Duodenal mucosa (tissue), 2 donors: ENCODE data around the gene SERPINA3.

Experiments used
- H3K27ac ChIP-seq: one replicate; pipeline ENCODE4 v1.7.0; 2013; ENCODE audit warnings: low read depth, low read length
- H3K27me3 ChIP-seq, 2 donors: one replicate each; pipeline ENCODE4 v1.7.0; 2013; ENCODE audit warnings: low read length in 2 of 2, control low read depth in 1 of 2; ENCODE audit not compliant: insufficient read depth in 2 of 2, control insufficient read depth in 1 of 2
- H3K36me3 ChIP-seq, 2 donors: one replicate each; pipeline ENCODE4 v1.7.0; 2013; ENCODE audit warnings: low read length in 2 of 2, control low read depth in 1 of 2; ENCODE audit not compliant: insufficient read depth in 2 of 2, control insufficient read depth in 1 of 2
- H3K4me1 ChIP-seq, 2 donors: one replicate each; pipeline ENCODE4 v1.7.0; 2013; ENCODE audit warnings: low read length in 2 of 2, control low read depth in 1 of 2; ENCODE audit not compliant: insufficient read depth in 2 of 2, control insufficient read depth in 1 of 2
- H3K4me3 ChIP-seq, 2 donors: one replicate each; pipeline ENCODE4 v1.7.0; 2013; ENCODE audit warnings: low read length in 2 of 2, low read depth in 1 of 2
- H3K9ac ChIP-seq, 2 donors: one replicate each; pipeline ENCODE4 v1.7.0; 2013; ENCODE audit warnings: low read length in 2 of 2, low read depth in 1 of 2
- H3K9me3 ChIP-seq, 2 donors: one replicate each; pipeline ENCODE4 v1.7.0; 2013; ENCODE audit warnings: low read length in 2 of 2, control low read depth in 1 of 2; ENCODE audit not compliant: control insufficient read depth in 1 of 2

SERPINA3 gene

DNA sequence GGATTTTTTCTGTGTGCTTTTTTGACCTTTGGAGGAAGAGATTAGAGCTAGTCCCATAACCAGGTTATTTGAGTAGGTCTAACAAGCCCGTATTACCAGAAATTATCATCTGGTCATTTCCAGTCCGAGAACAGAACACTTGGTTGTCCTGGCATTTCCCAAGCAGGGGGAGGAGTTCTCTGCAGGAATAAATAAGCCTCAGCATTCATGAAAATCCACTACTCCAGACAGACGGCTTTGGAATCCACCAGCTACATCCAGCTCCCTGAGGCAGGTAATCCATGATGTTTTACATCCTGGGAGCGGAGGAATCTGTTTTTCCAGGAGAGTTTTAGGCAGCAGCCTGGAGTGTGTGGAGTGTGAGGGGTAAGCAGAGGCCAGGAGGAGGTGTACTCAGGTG lies at the start of gene SERPINA3:
TSS of gene SERPINA3 (plus strand) at position 218 of the 400 bp plus-strand sequence. CDS start 2,051 bp downstream, outside the sequence.
- Histone ChIP-seq H3K27ac (no peak within 1 kb of the TSS), H3K27me3 (no peaks in the 10 kb centered on the region), H3K4me1 (no peaks in the 10 kb centered on the region), H3K9me3 (peaks cover under 1 to 3% of the 10 kb centered on the region in 2 donors), H3K4me3 (no peak within 1 kb of the TSS), H3K9ac (no peak within 1 kb of the TSS), H3K36me3 (no peaks in the 10 kb centered on the region)

DNA sequence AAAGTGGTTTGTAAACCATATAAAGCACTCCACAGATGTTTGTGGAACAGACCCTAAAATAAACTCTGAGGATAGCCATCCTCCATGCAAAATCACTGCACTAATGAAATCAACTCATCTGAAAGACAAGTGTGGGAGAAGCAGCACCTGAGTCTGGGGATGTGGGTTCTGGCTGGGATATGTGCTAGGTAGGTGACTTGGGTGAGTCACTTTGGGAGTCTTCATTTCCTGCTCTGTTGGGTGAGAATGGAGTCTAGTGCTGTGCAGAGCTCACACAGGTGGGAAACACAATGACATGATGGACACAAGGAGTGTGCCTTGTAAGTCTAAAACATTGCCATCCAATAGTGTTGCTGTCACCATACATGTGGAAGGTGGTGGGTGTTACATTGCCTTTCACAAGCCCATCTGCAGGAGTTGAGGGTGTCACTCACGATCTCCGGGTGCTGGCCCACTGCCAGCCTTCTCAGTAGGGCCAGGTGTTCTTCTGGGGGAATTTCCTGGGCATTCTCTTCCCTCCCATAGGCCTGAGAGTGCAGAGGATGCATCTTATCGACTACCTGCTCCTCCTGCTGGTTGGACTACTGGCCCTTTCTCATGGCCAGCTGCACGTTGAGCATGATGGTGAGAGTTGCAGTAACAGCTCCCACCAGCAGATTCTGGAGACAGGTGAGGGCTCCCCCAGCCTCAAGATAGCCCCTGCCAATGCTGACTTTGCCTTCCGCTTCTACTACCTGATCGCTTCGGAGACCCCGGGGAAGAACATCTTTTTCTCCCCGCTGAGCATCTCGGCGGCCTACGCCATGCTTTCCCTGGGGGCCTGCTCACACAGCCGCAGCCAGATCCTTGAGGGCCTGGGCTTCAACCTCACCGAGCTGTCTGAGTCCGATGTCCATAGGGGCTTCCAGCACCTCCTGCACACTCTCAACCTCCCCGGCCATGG lies 49.0 kb upstream of the SERPINA3 start:
- Histone ChIP-seq H3K27ac (no peak overlapping the region), H3K4me1 (no peaks in the 10 kb centered on the region), H3K9me3 (no peaks in the 10 kb centered on the region), H3K9ac (no peak overlapping the region), H3K36me3 (no peaks in the 10 kb centered on the region), H3K27me3 (no peaks in the 10 kb centered on the region), H3K4me3 (no peak overlapping the region)

DNA sequence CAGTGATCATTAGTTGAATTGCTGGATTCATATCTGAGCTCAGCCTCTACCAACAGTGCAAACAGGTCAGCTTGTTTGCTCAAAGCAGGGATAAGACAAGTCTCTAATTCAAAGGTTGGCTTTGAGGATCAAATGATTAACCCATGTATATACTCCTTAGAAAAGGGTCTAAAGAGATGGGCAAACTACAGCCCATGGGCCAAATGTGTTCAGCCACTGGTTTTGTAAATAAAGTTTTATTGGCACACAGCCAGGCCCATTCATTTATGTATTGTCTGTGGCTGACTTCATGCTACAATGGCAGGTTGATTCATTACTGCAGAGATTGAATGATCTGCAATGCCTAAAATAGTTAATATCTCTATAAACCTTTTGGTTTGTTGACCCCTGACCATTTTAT lies 47.8 kb upstream of the SERPINA3 start:
- Histone ChIP-seq H3K9ac (no peak overlapping the region), H3K9me3 (no peaks in the 10 kb centered on the region), H3K4me1 (no peaks in the 10 kb centered on the region), H3K36me3 (no peaks in the 10 kb centered on the region), H3K27me3 (no peaks in the 10 kb centered on the region), H3K27ac (no peak overlapping the region), H3K4me3 (no peak overlapping the region)

DNA sequence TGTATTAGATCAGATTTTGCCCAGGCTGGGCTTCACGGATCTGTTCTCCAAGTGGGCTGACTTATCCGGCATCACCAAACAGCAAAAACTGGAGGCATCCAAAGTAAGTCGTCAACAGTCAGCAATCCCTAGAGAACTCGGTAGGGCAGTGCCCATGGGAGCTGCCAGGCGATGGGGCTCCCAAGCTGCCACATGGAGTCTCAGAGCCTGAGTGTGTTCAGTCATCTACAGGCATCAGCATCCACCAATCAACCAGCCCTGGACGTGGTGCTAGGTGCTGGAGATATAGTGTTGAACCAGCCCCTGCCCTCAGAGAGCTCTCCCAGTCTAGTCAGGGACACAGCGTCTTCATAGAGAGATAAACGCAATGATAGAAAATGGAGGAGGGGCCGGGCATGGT lies 44.0 kb upstream of the SERPINA3 start:
- H3K9me3 ChIP-seq = no peaks in the 10 kb centered on the region
- H3K36me3 ChIP-seq = no peaks in the 10 kb centered on the region
- no peak overlapping the region for H3K9ac ChIP-seq
- H3K4me1 ChIP-seq = peaks cover 0 to 5% of the 10 kb centered on the region in 2 donors
- H3K4me3 ChIP-seq = no peak overlapping the region
- no peak overlapping the region for H3K27ac ChIP-seq
- H3K27me3 ChIP-seq = no peaks in the 10 kb centered on the region

DNA sequence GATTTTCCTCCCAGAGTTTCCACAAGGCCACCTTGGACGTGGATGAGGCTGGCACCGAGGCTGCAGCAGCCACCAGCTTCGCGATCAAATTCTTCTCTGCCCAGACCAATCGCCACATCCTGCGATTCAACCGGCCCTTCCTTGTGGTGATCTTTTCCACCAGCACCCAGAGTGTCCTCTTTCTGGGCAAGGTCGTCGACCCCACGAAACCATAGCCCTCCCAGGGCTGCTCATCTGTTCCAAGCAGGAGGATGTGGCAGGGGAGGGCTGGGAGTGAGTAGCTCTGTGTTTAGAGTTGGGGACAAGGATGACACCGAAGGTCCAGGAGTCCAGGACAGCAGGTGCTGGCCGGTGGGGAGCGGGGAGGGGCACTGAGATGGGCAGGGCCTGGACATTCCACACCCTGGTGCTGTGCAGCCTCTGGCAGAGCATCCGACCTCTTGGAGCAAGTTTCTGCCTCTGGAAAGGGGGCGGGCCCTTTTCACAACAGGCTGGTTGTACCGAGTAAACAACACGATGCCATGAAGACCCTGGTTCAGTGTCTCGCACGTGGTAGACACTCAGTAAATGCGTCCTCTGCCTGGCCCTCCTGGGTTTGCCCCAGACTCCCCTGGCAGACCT lies 42.7 kb upstream of the SERPINA3 start:
- H3K27ac ChIP-seq = no peak overlapping the region
- no peak overlapping the region for H3K4me3 ChIP-seq
- H3K9ac ChIP-seq = no peak overlapping the region
- H3K4me1 ChIP-seq = peaks cover 0 to 5% of the 10 kb centered on the region in 2 donors
- H3K27me3 ChIP-seq = no peaks in the 10 kb centered on the region
- no peaks in the 10 kb centered on the region for H3K9me3 ChIP-seq
- H3K36me3 ChIP-seq = no peaks in the 10 kb centered on the region

DNA sequence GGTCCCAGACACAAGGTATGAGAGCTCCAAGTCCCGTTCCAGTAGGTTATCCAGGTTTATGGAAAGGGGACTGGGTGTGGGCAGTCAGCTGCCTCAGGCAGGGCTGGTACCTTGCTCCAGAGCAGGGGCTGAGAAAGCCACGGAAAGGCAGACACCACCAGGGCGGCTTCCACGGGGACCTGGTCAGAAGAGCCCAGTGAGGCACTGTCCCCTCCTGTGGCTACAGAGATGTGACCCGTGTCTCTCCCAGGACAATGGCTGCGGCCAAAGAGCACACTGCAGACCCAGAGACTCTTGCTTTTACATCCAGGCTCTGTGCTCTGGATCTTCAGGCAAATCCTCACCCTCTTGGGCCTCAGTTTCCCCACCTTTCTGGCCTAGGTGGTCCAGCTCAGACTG lies 42.2 kb upstream of the SERPINA3 start:
- no peak overlapping the region for H3K4me3 ChIP-seq
- H3K4me1 ChIP-seq = peaks cover 0 to 5% of the 10 kb centered on the region in 2 donors
- no peaks in the 10 kb centered on the region for H3K9me3 ChIP-seq
- H3K27me3 ChIP-seq = no peaks in the 10 kb centered on the region
- no peaks in the 10 kb centered on the region for H3K36me3 ChIP-seq
- no peak overlapping the region for H3K27ac ChIP-seq
- no peak overlapping the region for H3K9ac ChIP-seq

GRCh38 chr14:94570440-94570839 lies 41.8 kb upstream of the SERPINA3 start:
- H3K4me3 ChIP-seq = no peak overlapping the region
- no peaks in the 10 kb centered on the region for H3K9me3 ChIP-seq
- H3K27ac ChIP-seq = no peak overlapping the region
- H3K27me3 ChIP-seq = no peaks in the 10 kb centered on the region
- peaks cover 0 to 5% of the 10 kb centered on the region in 2 donors for H3K4me1 ChIP-seq
- H3K9ac ChIP-seq = no peak overlapping the region
- H3K36me3 ChIP-seq = no peaks in the 10 kb centered on the region

- Histone ChIP-seq H3K27ac (no peak overlapping the region), H3K9me3 (no peaks in the 10 kb centered on the region), H3K4me3 (no peak overlapping the region), H3K9ac (no peak overlapping the region), H3K27me3 (no peaks in the 10 kb centered on the region), H3K36me3 (no peaks in the 10 kb centered on the region), H3K4me1 (peaks cover 0 to 5% of the 10 kb centered on the region in 2 donors)
Observed at GRCh38 chr14:94571395-94571794, 40.8 kb upstream of the SERPINA3 start.

DNA sequence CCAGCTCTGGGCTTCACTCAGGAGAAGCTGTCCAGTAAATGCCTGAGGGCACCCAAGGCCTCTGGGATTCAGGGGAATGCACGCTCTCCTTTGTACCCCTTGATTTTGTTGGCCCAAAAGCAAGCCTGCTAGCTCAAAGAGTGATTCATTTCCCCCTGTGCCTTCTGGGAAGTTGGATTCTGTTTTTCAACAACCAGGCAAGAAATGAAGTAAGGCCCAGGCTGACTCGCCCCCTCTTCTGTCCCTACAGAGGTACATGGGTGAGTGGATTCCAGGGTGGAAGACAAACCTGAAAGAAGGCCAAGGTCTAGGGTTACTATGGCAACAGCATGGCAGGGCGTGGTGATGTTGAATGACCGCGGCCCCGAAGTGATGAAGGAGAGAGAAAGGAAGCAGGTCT lies 40.2 kb upstream of the SERPINA3 start:
- no peaks in the 10 kb centered on the region for H3K27me3 ChIP-seq
- no peak overlapping the region for H3K27ac ChIP-seq
- no peak overlapping the region for H3K4me3 ChIP-seq
- no peak overlapping the region for H3K9ac ChIP-seq
- H3K9me3 ChIP-seq = no peaks in the 10 kb centered on the region
- no peaks in the 10 kb centered on the region for H3K36me3 ChIP-seq
- H3K4me1 ChIP-seq = peaks cover 0 to 5% of the 10 kb centered on the region in 2 donors

DNA sequence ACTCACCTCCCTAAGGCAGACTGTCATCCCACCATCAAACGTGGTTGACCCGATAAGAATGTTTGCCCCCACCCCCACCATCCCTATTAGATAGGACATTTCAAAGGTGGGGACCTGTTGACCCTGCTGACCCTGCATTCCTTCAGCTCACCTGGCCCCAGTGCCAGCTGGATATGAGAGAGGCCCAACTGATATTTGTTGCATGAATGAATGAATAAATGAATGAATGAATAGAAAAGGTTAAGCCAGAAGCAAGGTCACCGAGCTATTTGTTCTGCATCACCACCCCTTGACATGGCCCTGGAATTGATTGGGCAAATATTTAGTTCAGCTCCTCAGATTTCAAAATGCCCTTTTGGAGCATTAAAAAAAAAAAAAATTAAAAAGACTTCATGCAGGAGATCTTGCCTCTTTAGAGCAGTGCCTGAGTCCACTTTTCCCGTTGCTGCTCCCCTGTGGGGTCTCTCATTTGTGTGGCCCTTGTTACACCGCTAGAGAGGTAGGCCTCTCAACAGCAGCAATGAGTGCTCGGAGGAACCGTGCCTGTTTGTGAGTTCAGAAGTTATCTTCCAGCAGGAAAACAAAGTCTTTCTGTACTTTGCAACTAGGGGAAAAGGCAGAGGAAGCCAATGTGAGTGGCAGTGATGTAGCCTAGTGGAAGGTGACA lies 39.4 kb upstream of the SERPINA3 start:
- no peaks in the 10 kb centered on the region for H3K27me3 ChIP-seq

More for the DNA sequence above, 39.4 kb upstream of the SERPINA3 start:
- H3K27ac ChIP-seq = no peak overlapping the region
- no peak overlapping the region for H3K4me3 ChIP-seq
- H3K36me3 ChIP-seq = no peaks in the 10 kb centered on the region
- peaks cover 0 to 5% of the 10 kb centered on the region in 2 donors for H3K4me1 ChIP-seq
- H3K9ac ChIP-seq = no peak overlapping the region
- H3K9me3 ChIP-seq = no peaks in the 10 kb centered on the region
